Activated CD4-positive, alpha-beta T cell treated with anti-CD3 and anti-CD28 coated beads, Interleukin-2, amount 10 ng/mL, durations not matched to agents 24 days and 14 days (primary cell): Measurements from ENCODE around the gene ATG9A. TPM values are rescaled to one million over a fixed set of nuclear protein-coding genes. Genes with fewer than 3 reads are reported as not detected.
"Not testable (repeated sequence)": the region's sequence is repeated elsewhere in the genome, so short reads cannot be mapped to it uniquely, and the experiment has no call there.

Source experiments
- DNase-seq: peaks from one replicate; pipeline ENCODE4 v3.0.0; 2022
- H3K27ac Mint-ChIP-seq: one replicate; pipeline ENCODE4 v1.8.0; 2022; ENCODE audit warnings: mild to moderate bottlenecking, mixed read lengths
- H3K27me3 Mint-ChIP-seq: one replicate; pipeline ENCODE4 v1.8.0; 2022; ENCODE audit warnings: mixed read lengths
- H3K36me3 Mint-ChIP-seq: one replicate; pipeline ENCODE4 v1.8.0; 2022; ENCODE audit warnings: low read depth, mild to moderate bottlenecking, mixed read lengths
- H3K4me1 Mint-ChIP-seq: one replicate; pipeline ENCODE4 v1.8.0; 2021; ENCODE audit warnings: mixed read lengths
- H3K4me3 Mint-ChIP-seq: one replicate; pipeline ENCODE4 v1.8.0; 2022; ENCODE audit warnings: mild to moderate bottlenecking, moderate library complexity, mixed read lengths
- H3K9me3 Mint-ChIP-seq: one replicate; pipeline ENCODE4 v1.8.0; 2021; ENCODE audit warnings: mixed read lengths
- intact Hi-C: fragments of 100-400 bp; cut with micrococcal nuclease; formaldehyde crosslinking; loops from one replicate; pipeline ENCODE4 v1.15.1; 2023
- total RNA-seq: library from RNA; stranded (reverse); gene quantifications from 2 replicates; pipeline ENCODE4 v1.2.3, GENCODE V29; 2022

ATG9A gene
- total RNA-seq, 1 donor from 2014 or later: 67.2 TPM

DNA sequence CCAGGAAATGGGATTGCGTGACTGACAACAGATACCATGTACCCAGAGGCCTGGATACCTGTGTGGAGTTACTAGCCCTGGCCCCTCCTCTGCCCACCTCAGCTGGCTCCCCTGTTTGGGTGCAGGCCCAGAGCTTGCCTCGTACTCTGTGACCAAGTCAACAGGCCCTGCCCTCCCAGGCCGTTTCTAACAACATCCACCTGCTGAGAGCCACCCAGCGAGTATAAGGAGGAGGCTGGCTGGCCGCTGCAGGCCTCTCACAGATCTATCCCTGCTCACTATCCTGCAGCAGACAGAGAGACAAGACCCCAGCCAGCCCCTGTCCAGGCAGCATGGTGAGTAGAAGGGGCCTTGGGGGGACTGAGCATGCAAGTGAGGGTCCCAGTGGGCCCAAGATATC lies 36.8 kb upstream of the ATG9A start:
- no peak for DNase-seq
- Mint-ChIP-seq H3K9me3 (no peaks in the 10 kb centered on the region), H3K27me3 (peaks cover 11% of the 10 kb centered on the region), H3K4me3 (no peak overlapping the region), H3K27ac (no peak overlapping the region), H3K4me1 (no peaks in the 10 kb centered on the region), H3K36me3 (no peaks in the 10 kb centered on the region)
- intact Hi-C loops: no loop called here

DNA sequence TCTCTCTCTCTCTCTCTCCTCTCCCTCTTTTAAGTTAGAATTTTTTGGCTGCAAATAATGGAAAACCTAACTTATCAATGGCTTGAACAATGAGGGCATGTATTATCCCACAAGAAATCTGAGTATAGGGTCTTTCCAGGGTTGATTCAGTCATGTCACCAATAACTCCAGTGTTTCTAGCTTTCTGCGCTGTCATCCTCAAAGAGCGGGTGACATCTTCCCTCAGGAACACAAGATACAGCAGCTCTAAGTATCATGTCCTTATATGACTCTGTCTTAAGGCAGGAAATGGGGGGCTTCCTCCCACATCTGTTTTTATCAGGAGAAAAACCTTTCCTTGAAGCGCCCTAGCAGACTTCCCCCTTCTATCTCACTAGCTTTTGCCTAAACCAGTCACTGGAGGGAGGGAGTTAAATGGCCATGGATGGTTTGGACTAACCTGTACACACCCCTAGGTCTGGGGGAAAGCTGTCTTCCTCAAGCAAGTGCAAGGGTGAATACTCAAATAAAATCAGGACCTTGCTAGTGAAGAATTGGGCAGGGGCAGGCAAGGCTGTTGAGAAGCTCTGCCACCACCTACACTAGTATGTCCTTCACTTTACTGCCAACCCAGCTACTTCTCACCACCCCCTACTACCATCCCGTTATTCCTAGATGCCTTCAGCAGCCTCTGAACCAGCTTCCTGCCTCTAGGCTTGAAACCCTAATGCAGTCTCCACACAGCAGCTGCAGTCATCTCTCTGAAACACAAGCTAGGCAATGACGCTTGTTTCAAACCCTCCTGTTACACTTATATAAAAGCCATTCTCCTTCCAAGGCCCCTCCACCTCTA lies 31.8 kb upstream of the ATG9A start:
- H3K27me3 Mint-ChIP-seq: peaks cover 18% of the 10 kb centered on the region
- no peaks in the 10 kb centered on the region for H3K36me3 Mint-ChIP-seq
- H3K27ac Mint-ChIP-seq: no peak overlapping the region
- DNase-seq: no peak
- H3K4me3 Mint-ChIP-seq: no peak overlapping the region
- no peaks in the 10 kb centered on the region for H3K9me3 Mint-ChIP-seq
- peaks cover 2% of the 10 kb centered on the region for H3K4me1 Mint-ChIP-seq
- intact Hi-C loops: no loop called here

DNA sequence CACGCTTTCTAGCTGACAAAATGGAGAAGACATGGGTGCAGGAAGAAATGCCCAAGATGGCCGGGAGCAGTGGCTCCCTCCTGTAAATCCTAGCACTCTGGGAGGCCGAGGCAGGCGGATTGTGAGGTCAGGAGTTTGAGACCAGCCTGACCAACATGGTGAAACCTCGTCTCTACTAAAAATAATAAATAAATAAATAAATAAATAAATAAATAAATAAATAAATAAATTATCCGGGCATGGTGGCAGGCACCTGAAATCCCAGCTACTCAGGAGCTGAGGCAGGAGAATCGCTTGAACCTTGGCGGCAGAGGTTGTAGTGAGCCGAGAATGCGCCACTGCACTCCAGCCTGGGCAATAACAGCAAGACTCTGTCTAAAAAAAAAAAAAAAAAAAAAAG lies 29.5 kb upstream of the ATG9A start:
- H3K36me3 Mint-ChIP-seq, H3K9me3 Mint-ChIP-seq, intact Hi-C loops, DNase-seq, H3K27ac Mint-ChIP-seq, H3K4me3 Mint-ChIP-seq: not testable (repeated sequence)
- Mint-ChIP-seq H3K27me3 (peaks cover 18% of the 10 kb centered on the region), H3K4me1 (peaks cover 13% of the 10 kb centered on the region)

DNA sequence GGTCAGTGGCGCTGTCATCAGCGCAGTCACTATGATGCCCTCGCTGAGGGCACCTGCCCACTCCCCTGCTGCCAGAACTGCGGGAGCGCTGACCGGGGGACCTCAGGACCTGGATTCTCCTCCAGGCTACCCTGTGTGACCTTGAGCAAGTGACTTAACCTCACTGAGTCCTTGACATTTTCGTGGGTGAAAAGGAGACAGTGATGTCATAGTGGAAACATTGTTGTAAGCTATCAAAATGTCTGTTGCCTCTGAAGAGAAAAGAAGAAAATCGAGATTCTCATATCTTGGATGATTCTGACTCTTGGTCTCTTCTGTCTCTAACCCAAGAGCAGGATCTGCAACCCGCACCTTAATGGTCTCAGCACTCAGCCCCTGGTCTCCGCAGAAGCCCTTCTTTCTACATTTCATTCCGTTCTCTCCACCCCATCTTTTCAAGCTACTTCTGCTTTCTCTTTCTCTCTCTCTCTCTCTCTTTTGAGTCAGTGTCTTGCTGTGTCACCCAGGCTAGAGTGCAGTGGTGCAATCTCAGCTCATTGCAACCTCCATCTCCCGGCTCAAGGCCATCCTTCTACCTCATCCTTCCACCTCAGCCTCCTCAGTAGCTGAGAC lies 25.3 kb upstream of the ATG9A start:
- Mint-ChIP-seq H3K9me3 (no peaks in the 10 kb centered on the region), H3K4me1 (peaks cover 40% of the 10 kb centered on the region), H3K27ac (peak overlapping the region; percentile 91), H3K36me3 (peaks cover 32% of the 10 kb centered on the region), H3K27me3 (peaks cover 3% of the 10 kb centered on the region), H3K4me3 (peak overlapping the region; percentile 80)
- DNase-seq: peak; percentile 85
- intact Hi-C loops: loop anchor here (1.0 to 5.0 kb wide), 4 partner anchors 94 to 687 kb away; partner anchors contain the start of genes CNOT9, NHEJ1 and USP37

DNA sequence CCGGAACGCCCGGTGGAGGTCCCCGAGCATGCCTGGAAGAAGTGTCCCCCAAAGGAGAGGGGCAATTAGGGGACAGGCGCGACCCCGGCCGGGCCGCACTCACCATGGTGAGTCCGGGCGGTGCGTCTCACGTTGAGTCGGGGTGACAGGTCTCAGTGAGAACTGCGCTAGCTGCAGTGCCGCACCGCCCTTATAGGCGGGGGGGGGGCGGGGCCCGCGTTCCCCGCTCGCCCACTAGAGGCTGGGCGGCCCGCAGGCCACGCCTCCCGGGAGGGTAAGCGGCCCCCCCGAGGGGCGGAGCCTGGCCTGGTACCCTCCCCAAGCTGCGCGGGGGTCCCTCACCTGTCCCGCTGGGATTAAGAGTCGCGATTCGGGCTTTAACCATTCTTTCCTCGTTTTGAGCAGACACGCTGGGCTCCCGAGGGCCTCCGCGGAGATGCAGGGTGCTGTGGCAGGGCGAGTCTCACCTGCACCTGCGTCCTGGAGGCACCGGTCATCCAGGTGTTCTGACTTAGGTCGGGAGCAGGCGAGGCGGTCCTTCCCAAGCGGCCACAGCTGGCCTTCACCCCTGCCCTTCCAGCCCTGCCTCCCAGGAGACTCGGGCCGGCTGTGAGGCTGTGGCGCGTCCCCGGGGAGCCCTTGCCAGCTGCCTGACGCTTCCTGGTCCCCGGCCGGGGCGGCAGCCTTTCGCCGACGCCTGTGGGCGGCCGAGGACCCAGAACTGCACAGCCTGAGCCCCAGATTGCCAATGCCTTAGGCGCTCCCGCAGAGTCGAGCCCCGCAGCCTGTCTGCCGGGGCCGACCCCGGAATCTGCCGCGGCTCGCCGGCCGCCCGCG lies 24.5 kb upstream of the ATG9A start, which contains the start of gene TUBA4A:
Gene TUBA4A, minus strand, starts transcription at position 166 of the 837 bp plus-strand sequence. Its CDS starts 60 bp downstream, at position 106.
- Mint-ChIP-seq H3K36me3 (peaks cover 39% of the 10 kb centered on the region), H3K27ac (peak within 1 kb of the TSS; percentile 91), H3K27me3 (no peaks in the 10 kb centered on the region), H3K4me1 (peaks cover 47% of the 10 kb centered on the region), H3K9me3 (no peaks in the 10 kb centered on the region), H3K4me3 (peak within 1 kb of the TSS; percentile 80)
- DNase-seq: peak; percentile 97
- intact Hi-C loops: loop anchor here (1.0 to 5.0 kb wide), 12 partner anchors 9 to 687 kb away; partner anchors contain the start of genes ANKZF1, ATG9A, CHPF and CNOT9

DNA sequence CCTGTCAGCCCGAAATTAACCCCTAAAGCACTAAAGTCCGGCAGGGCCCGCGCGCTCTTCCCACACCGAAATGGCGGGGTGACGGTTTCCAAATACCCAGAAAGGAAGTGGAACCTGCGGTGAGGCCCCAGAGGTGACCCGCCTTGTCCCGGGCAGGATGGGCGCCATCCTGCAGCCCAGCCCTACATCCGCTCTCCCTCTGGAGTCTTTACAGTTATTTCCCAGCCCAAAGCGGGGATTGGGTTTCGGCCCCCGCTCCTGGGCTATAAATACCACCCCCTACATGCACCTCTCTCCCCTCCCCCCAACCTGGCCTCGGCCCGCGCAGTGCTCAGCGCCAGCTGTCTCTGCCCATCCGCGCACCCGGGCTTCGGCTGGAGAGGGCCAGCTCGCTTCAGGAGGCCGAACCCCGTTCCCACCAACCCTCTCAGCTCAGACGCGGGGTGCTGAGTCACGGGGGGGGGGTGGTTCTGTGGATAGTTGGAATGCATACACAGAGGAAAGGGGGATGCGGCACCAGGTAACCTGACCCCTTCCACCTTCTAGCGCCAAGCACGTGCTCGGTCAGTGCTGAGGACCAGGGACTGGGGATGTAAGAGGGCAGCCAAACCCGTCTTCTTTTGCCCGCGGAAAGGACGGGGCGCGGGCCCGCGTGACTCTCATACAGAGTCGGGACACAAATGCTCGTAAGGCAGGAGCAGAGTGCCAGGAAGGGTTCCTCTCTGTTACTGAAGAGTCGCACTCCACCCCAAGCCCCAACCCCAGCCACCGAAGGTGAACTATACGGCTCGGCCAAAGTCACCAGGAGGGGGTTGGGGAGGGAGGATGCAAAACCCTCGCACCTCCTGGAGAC lies 23.7 kb upstream of the ATG9A start, which contains the start of gene TUBA4B:
Gene TUBA4B, plus strand, starts transcription at position 344 of the 853 bp plus-strand sequence. Its CDS starts 165 bp downstream, at position 509.
- peak; percentile 89 for DNase-seq
- H3K4me3 Mint-ChIP-seq: peak within 1 kb of the TSS; percentile 80
- no peaks in the 10 kb centered on the region for H3K9me3 Mint-ChIP-seq
- H3K27ac Mint-ChIP-seq: peak within 1 kb of the TSS; percentile 91
- H3K4me1 Mint-ChIP-seq: peaks cover 55% of the 10 kb centered on the region
- H3K36me3 Mint-ChIP-seq: peaks cover 48% of the 10 kb centered on the region
- no peaks in the 10 kb centered on the region for H3K27me3 Mint-ChIP-seq
- intact Hi-C loops: loop anchor here (1.0 to 5.0 kb wide), 9 partner anchors 8 to 686 kb away; partner anchors contain the start of genes ANKZF1, ATG9A, CHPF and CNOT9

DNA sequence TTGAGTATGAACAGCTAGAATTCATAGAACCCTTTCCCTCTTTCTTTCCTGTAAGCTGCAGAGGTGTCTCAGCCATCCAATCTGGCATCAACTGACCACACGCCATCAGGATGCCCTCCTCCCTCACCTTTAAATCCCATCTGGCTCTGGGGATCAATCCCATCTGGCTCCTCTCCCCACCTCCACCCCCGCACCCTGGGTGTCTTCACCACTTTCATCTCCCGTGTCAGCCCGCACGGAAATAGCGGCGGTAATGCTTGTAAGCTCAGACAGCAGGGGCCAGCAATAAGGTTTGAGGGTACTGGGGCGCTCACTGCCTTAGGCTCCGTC lies 23.1 kb upstream of the ATG9A start:
- peak overlapping the region; percentile 91 for H3K27ac Mint-ChIP-seq
- H3K4me1 Mint-ChIP-seq: peaks cover 61% of the 10 kb centered on the region
- no peaks in the 10 kb centered on the region for H3K27me3 Mint-ChIP-seq
- peak overlapping the region; percentile 80 for H3K4me3 Mint-ChIP-seq
- no peak for DNase-seq
- H3K9me3 Mint-ChIP-seq: no peaks in the 10 kb centered on the region
- peaks cover 52% of the 10 kb centered on the region for H3K36me3 Mint-ChIP-seq
- intact Hi-C loops: loop anchor here (5.0 kb wide), 1 partner anchor 685 kb away; the partner anchor contains the start of genes CNOT9 and USP37

DNA sequence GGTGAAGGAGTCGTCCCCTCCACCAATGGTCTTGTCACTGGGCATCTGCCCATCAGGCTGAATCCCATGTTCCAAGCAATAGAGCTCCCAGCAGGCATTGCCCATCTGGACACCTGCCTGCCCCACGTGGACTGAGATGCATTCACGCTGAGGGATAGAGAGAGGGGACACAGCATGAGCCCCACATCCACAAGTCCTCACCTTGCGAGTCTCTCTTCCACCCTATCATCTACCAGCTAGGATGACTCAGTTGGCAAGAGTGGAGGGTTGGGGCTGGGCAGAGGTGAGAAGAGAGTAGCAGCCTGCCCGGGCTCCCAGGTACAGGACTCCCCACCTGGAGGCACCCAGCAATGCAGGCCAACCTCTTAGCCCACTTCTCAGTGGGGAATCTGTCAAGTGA lies 22.6 kb upstream of the ATG9A start:
- Mint-ChIP-seq H3K27ac (peak overlapping the region; percentile 91), H3K4me1 (peaks cover 66% of the 10 kb centered on the region), H3K4me3 (peak overlapping the region; percentile 80), H3K36me3 (peaks cover 54% of the 10 kb centered on the region), H3K9me3 (no peaks in the 10 kb centered on the region), H3K27me3 (no peaks in the 10 kb centered on the region)
- DNase-seq: peak; percentile 71
- intact Hi-C loops: loop anchor here (5.0 kb wide), 1 partner anchor 685 kb away; the partner anchor contains the start of genes CNOT9 and USP37

DNA sequence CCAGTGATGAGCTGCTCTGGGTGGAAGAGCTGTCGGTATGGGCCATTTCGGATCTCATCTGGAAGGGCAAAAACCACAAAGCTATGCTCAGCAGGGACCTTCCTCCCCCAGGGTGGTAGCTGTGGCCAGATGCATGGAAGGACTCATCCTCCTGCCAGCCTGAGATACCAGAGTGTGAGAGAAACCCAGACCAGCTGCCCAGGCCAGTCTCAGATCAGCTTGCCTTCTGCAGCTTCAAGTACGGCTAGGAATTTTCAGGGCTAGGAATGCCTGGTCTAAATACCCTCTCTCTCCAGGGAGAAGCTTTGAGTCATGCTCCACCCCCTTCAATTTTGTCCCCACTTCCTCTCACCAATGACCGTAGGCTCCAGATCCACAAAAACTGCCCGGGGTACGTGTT lies 22.2 kb upstream of the ATG9A start:
- peaks cover 70% of the 10 kb centered on the region for H3K4me1 Mint-ChIP-seq
- no peak for DNase-seq

DNA sequence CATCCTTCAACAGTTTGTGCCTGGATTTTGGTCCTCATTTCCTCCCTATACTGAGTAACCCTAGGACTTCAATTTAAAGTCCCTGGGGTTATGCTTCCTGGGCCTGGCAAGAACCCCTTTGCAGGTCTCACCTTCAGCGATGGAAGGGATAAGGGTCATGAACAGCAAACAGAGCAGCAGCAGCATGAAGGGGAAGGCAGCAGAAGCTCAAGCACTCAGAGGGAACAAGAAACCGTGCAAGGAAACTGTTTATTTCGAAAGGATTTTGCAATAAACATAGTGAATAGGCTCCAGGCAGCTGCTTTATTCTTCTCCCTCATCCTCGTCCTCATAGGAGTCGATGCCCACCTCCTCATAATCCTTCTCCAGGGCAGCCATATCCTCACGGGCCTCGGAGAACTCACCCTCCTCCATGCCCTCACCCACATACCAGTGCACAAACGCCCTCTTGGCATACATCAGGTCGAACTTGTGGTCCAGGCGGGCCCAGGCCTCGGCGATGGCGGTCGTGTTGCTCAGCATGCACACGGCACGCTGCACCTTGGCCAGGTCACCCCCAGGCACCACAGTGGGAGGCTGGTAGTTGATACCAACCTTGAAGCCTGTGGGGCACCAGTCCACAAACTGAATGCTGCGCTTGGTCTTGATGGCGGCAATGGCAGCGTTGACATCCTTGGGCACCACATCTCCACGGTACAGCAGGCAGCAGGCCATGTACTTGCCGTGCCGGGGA lies 20.8 kb upstream of the ATG9A start:
- Mint-ChIP-seq H3K36me3 (peaks cover 61% of the 10 kb centered on the region), H3K4me1 (peaks cover 72% of the 10 kb centered on the region), H3K4me3 (peak overlapping the region; percentile 80), H3K27ac (peak overlapping the region; percentile 91), H3K9me3 (no peaks in the 10 kb centered on the region), H3K27me3 (no peaks in the 10 kb centered on the region)
- intact Hi-C loops: loop anchor here (5.0 kb wide), 1 partner anchor 683 kb away; the partner anchor contains the start of genes CNOT9 and USP37
- DNase-seq: peak; percentile 69

More for the DNA sequence above, 22.2 kb upstream of the ATG9A start:
- Mint-ChIP-seq H3K4me3 (peak overlapping the region; percentile 80), H3K36me3 (peaks cover 57% of the 10 kb centered on the region), H3K27ac (peak overlapping the region; percentile 91), H3K27me3 (no peaks in the 10 kb centered on the region), H3K9me3 (no peaks in the 10 kb centered on the region)
- intact Hi-C loops: loop anchor here (5.0 kb wide), 1 partner anchor 684 kb away; the partner anchor contains the start of genes CNOT9 and USP37

DNA sequence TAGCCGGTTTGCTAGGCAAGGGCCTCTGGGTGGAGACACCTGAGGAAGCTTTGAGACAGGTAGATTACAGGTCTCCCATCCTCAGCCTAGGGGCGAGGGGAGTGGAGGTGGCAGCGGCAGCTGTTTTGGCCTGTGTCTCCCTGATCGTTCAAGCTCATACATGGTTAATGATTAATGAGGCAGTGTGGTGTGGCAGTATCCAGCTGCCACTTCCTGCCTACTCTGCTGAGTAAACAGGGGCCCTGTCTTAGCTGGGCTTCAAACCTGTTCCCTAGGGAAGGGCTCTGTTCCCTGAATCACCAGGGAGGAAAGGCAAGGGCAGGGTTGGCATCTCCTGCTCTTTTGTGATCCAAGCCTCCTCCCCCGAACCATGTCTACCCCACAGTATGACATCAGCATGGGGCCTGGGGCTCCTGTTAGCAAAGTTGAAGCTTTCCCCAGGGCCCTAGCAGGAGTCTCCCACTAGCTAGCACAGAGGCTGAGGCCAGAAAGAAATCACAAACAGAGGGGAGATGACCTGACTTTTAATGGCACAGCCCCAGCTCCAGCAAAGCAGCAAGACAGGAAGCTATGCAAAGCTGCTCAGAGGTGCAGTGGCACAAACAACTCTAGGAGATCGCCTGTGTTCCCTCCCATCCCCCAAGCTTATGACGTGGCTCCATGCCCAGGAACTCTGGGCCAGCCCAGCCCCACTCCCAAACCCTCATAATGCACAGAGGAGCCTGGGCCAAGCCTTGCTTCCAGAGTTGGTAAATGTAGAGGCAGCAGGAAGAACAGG lies 20.0 kb upstream of the ATG9A start:
- H3K27me3 Mint-ChIP-seq: no peaks in the 10 kb centered on the region
- DNase-seq: peak; percentile 83
- intact Hi-C loops: no loop called here
- peak overlapping the region; percentile 80 for H3K4me3 Mint-ChIP-seq
- H3K4me1 Mint-ChIP-seq: peaks cover 74% of the 10 kb centered on the region
- H3K36me3 Mint-ChIP-seq: peaks cover 61% of the 10 kb centered on the region
- peak overlapping the region; percentile 91 for H3K27ac Mint-ChIP-seq
- H3K9me3 Mint-ChIP-seq: no peaks in the 10 kb centered on the region
